GM21717 (cell line): Measurements from ENCODE around the gene EXOSC9.

Experiments
- ATAC-seq: cut with Tn5 transposase; IDR thresholded peaks from one replicate; pipeline ENCODE4 v1.9.1; 2021; ENCODE audit warnings: mild to moderate bottlenecking, moderate library complexity; ENCODE audit not compliant: unreplicated experiment

The EXOSC9 gene

DNA sequence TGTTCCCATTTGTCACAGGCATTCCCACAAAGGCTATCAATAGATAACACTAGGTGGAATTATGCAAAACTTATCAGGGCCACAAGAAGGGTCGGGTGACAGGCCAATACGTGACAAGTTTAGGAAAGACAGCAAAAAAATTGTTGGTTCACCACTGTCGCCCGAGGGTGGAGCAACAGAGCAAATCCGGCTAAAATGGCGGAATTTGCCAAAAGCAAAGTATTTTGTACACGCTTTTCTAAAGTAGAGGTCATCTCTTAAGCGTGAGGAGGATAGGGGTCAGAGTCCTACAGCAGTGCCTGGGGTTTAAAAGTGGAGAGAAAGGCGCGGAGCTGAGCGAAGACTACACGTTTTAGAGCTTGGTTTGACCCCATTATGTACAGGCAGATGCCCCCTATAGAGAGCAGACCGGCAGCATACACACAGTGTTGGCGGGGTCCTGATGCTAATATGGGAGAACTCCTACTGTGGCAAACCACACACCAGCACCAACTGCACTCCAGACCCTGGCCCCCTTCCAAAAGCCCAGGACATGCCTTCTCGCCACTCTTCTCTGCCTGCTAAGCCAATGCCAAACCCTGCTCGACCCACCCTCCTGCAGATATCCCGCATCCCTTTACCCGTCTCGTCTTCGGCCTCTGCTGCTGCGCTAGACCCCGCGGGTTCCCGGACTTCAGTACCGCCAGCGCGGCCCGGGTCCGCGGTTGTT lies 21.8 kb downstream of the EXOSC9 start:
- ATAC-seq, result peak; percentile 36

GRCh38 chr4:121823505-121824170 lies 22.5 kb downstream of the EXOSC9 start, which contains the start of gene CCNA2:
TSS of gene CCNA2 (minus strand) at chr4:121823883. CDS start at chr4:121823628, 255 bp downstream.
- ATAC-seq, result peak; percentile 96

DNA sequence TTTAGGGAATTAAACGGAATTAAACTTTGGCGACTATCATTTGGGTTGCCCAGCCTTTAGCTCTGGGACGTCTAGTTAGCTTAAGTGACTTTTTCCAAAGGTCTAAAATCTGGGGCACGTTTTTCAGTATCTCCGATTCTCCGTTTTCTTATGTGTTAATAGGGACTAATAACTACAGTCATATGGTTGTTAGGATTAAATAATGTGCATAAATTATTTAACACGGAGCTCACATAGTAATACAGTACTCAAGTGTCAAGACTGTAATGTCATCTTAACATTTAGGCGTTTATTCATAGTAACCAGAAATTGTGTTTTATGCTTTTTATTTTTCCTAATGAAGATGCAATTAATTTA lies 23.0 kb downstream of the EXOSC9 start:
- peak; percentile 0 for ATAC-seq

DNA sequence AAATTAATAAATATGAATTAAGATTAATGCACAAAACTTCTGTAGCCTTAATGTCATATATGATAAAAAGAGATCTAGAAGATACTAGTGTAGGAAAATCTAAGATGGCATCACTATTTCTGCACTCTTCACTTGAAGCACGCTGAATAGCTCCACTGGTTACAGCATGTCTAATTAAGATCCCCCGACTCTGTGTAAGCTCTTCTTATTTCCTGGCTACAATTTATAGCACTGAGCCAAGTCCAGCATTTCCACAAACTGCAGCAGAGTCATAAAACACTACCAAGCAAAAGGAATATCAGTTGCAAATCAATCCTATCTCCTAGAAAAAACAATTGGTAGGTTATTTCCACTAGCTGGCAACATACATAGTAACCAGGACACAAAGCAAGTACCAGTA lies 23.8 kb downstream of the EXOSC9 start:
- ATAC-seq, result no peak

GRCh38 chr4:121827853-121828252 lies 26.7 kb downstream of the EXOSC9 start:
- ATAC-seq, result no peak

GRCh38 chr4:121829511-121829910 lies 28.4 kb downstream of the EXOSC9 start:
- ATAC-seq, result no peak

DNA sequence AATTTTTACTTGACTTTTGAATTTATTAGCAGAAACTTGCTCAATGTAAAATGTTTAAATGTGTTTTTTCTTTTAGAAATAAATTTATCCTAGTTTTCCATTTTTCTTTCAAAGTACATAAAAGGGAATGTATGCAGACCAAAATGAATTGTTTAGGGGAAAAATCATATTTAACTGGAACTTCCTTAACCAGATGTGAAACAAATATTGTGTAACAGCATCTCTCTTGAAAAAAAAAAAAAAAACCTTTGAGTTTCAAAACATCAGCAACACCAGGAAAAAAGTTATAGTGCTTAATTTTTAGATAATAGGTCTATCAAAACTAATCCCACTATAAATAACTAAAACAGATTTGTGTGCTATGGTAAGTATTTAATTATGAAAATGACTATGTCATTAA lies 37.0 kb downstream of the EXOSC9 start:
- ATAC-seq, result no peak

DNA sequence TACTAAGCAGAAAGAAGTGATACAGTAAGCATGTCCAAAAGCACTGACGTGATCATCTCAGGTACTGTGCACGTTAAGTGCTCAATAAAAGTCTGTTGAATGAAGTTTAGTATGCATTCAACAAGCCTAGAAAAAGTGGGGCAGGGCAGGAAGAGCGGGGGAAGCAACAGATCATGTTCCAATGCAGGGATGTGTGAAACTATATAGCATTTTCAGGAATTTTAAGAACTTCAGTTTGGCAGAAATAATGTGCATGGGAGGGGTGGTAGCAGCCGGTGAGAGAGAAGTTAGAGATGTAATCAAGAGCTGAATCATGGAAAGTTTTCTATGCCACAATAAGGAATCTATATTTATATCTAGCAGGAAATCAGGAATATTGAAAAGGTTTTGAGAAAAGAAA lies 41.7 kb downstream of the EXOSC9 start:
- no peak for ATAC-seq

GRCh38 chr4:121846662-121847061 lies 45.5 kb downstream of the EXOSC9 start:
- ATAC-seq, result no peak

GRCh38 chr4:121851354-121851753 lies 50.2 kb downstream of the EXOSC9 start:
- ATAC-seq, result no peak

DNA sequence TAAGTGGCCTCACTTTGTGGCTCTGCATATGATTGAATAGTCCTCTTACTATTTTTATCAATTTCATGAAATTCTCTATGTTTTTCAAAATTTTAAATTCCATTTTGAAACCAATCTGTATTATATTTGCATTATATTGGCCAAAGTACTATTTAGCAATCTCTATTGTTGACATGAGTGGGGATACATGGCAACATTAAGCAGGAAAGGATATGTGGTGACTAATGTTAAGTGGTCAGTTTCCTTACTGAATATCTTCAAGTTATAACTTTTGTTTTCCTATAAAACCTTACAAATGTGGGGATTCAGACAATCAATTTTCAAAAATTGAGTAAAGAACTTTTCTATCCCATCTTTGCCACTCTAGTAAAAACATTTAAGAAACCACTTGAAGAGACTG lies 59.0 kb downstream of the EXOSC9 start:
- no peak for ATAC-seq

DNA sequence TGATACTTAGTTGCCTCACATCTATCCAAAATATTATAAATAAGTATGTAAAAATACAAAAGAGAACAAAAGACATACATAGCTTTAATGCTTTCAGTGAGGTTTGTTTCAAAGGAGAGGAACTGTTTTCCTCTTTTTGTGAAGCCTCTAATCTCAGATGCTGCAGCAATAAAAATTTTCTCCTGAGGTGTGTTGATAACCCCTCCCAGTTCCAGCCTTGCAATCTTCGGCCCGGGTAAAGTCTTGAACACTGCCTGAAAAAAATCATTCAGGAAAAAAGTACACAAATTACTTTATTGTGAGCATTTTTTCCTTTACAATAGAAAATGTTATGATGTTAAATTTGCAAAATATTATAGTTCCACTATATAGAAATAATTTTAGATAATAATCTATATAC lies 60.3 kb downstream of the EXOSC9 start:
- ATAC-seq, result no peak

- no peak for ATAC-seq
Observed at GRCh38 chr4:121863799-121864198, 62.7 kb downstream of the EXOSC9 start.
